ENCODE measurements around the gene PIK3CA.

PIK3CA gene

DNA sequence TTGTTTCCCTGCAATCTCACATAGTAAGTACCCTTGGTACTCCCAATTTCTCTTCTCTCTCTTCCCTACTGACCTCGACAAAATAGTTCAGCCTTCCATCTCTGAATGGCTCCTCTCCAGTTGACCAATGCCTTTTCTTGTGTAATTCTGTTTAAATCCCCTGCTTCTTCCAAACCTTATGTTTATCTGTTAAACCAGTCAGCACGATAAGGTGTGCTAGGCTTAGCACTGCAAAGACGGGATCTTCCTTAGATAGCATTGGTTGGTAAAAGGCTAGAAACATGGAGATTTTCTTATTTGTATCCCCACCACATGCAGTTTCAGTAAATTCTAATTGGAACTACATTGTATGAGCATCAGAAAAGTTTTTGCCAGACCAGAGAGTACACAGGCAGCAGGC is 128.6 kb downstream of the PIK3CA start:
- TF ChIP-seq, protein P1, sequence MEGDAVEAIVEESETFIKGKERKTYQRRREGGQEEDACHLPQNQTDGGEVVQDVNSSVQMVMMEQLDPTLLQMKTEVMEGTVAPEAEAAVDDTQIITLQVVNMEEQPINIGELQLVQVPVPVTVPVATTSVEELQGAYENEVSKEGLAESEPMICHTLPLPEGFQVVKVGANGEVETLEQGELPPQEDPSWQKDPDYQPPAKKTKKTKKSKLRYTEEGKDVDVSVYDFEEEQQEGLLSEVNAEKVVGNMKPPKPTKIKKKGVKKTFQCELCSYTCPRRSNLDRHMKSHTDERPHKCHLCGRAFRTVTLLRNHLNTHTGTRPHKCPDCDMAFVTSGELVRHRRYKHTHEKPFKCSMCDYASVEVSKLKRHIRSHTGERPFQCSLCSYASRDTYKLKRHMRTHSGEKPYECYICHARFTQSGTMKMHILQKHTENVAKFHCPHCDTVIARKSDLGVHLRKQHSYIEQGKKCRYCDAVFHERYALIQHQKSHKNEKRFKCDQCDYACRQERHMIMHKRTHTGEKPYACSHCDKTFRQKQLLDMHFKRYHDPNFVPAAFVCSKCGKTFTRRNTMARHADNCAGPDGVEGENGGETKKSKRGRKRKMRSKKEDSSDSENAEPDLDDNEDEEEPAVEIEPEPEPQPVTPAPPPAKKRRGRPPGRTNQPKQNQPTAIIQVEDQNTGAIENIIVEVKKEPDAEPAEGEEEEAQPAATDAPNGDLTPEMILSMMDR (IDR thresholded peaks at IDR 0.05; ENCODE audit: low read depth, low read length): no peak
- no peak for DNase-seq (ENCODE audit: extremely low read depth, low read depth)

DNA sequence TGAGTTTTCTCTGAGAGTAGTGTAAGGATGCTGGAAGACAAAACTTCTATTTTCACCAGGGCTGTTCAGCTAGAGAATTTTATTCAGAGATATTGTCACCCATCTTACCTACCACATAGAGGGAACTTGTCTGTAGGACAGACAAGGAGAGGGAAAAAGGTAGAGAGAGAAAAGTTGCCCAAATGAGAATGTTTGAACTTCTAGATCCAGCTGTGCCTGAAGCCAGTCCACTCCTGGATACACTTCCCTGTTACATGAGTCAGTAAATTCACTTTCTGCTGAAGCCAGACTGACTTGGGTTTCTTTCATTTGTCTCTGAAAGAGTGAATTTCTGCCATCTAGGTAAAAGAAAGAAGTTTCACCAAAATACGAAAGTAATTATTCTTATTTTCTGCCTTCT is 130.0 kb downstream of the PIK3CA start:
- TF ChIP-seq, protein P1 (IDR thresholded peaks at IDR 0.05; ENCODE audit: low read depth, low read length): no peak
- no peak for DNase-seq (ENCODE audit: extremely low read depth, low read depth)

DNA sequence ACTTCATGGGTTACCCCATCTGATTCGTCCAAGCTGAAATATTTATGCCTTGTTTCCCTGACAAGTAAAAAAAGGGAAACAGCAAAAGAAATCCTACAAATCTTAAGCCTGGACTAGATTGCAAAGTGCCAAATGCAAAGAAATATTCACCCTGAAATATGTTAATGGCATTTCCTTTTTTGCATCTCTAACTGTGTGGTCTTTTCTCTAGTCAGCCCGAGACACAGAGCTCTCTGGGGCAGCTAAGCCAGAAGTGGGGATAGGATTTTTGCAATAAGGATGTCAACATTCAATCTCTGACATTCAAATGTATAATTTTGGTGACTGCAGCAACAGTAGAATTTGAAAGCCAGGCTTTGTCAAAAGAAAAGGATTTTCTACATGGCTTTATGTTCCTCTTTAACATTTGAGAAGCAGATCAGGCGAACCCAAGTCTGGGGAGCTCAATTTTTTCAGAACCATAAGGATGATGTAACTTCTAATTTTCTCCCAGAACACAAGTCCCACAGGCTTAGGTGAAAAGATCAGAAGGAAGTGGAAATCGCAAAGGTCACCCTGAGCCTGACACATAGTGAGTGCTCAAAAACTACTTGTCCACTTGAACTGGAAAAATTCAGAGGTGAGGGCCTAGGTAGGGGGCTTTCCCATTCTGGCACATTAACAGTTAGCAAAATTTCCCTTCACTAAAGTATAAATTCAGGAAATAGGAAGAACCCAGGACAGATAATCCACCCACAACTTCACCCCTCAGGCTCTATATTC is 131.0 kb downstream of the PIK3CA start:
- no peak for DNase-seq (ENCODE audit: extremely low read depth, low read depth)
- TF ChIP-seq, protein P1 (IDR thresholded peaks at IDR 0.05; ENCODE audit: low read depth, low read length): no peak

DNA sequence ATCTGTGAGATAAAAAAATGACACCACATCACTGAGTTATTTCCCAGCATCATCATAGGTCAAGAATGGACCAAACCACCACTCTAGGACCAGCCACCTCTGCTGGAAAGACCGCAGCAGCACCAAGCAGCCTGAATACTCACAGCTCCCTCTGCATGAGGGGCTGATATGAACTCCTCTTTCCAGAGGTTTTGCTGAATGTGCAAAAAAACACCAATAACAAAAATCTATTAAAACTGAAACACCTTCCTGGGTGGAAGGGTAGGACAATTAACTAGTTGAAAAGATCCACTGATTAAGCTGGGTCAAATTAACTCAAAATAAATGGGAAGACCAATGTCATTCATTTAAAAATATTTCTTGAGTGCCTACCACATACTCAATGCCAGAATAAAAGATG is 131.7 kb downstream of the PIK3CA start:
- DNase-seq (ENCODE audit: extremely low read depth, low read depth): no peak
- TF ChIP-seq, protein P1 (IDR thresholded peaks at IDR 0.05; ENCODE audit: low read depth, low read length): no peak

DNA sequence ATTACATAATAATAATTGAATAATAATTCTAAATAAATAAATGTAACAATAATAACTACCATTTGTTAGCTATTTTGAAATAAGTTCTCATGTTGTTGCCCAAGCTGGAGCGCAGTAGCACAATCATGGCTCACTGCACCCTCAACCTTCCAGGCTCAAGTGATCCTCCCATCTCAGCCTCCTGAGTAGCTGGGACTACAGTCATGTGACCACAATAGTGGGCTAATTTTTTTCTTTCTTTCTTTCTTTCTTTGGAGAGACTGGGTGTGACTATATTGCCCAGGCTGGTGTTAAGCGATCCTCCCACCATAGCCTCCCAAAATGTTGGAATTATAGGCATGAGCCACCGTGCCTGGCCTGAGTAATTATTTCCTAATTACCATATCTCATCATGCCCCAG is 133.7 kb downstream of the PIK3CA start:
- TF ChIP-seq, protein P1 (IDR thresholded peaks at IDR 0.05; ENCODE audit: low read depth, low read length): no peak
- no peak for DNase-seq (ENCODE audit: extremely low read depth, low read depth)

DNA sequence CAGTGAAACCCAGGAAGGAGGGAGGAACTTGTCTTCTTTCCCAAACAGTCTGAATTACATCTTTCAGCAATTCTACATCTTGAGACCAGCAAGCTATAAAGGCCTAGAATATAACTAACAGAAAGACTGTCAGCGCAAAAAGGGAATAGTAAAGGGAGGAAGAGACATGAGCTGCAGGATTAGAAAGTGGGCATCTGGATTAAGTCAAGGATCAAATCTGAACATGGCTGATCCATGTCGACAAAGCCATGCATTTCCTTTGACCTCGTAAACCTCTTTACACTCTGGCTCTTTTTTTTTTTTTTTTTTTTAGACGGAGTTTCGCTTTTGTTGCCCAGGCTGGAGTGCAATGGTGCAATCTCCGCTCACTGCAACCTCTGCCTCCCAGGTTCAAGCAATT is 138.2 kb downstream of the PIK3CA start:
- TF ChIP-seq, protein P1 (IDR thresholded peaks at IDR 0.05; ENCODE audit: low read depth, low read length): no peak
- no peak for DNase-seq (ENCODE audit: extremely low read depth, low read depth)

DNA sequence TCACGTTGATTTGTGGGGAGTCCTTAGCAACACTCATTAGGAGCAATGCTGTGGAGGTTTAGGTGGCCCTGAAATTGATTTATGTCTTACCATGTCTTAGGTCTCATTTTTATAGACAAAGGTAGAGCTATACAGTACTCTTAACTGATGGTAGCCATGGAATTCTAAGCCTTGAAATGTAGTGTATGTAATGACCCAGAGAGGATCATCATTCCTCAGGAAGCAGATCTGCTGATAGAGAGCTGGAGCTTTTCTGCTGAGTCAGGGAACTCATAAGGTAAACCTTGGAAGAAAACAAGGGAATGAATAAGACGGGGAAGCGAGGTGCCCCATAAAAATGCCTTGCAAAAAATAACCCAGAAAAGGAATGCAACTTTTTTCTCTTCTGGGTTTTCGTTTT is 140.7 kb downstream of the PIK3CA start:
- TF ChIP-seq, protein P1 (IDR thresholded peaks at IDR 0.05; ENCODE audit: low read depth, low read length): no peak

More for the DNA sequence above, 140.7 kb downstream of the PIK3CA start:
- no peak for DNase-seq (ENCODE audit: extremely low read depth, low read depth)

Data from AG09319 (cell line).